SK-N-SH (cell line): Measurements from ENCODE around the gene GAMT.

Source experiments
- CTCF ChIP-seq: fragments of 200-600 bp; sonication (generic); IDR thresholded peaks from 2 replicates; pipeline ENCODE4 v1.6.1; 2017; ENCODE audit warnings: antibody characterized with exemption, mild to moderate bottlenecking, moderate library complexity
- EZH2phosphoT487 ChIP-seq: fragments of 200-600 bp; sonication (generic); IDR thresholded peaks from 2 replicates; pipeline ENCODE4 v1.6.1; 2017; ENCODE audit warnings: low read depth, mixed run types, mild to moderate bottlenecking, antibody characterized with exemption, moderate library complexity, borderline replicate concordance
- FOXM1 ChIP-seq: IDR thresholded peaks from 2 replicates; pipeline ENCODE4 v1.4.0; 2012; ENCODE audit warnings: low read depth, mild to moderate bottlenecking
- MXI1 ChIP-seq: IDR thresholded peaks from 2 replicates; pipeline ENCODE4 v1.6.1; 2012; ENCODE audit warnings: mild to moderate bottlenecking, low read depth, low read length, improper control_type of control experiment
- POLR2AphosphoS5 ChIP-seq: IDR thresholded peaks from 2 replicates; pipeline ENCODE4 v1.6.1; 2012; ENCODE audit warnings: low read depth, low read length
- SIN3A ChIP-seq: IDR thresholded peaks from 2 replicates; pipeline ENCODE4 v1.6.1; 2012; ENCODE audit warnings: low read depth, mild to moderate bottlenecking, low read length, moderate library complexity, borderline replicate concordance
- SMC3 ChIP-seq: IDR thresholded peaks from 2 replicates; pipeline ENCODE4 v1.6.1; 2012; ENCODE audit warnings: low read depth, low read length, improper control_type of control experiment
- TAF1 ChIP-seq: IDR thresholded peaks from 2 replicates; pipeline ENCODE4 v1.6.1; 2012; ENCODE audit warnings: low read depth, mild to moderate bottlenecking, low read length, moderate library complexity, borderline replicate concordance
- USF1 ChIP-seq: IDR thresholded peaks from 2 replicates; pipeline ENCODE4 v1.4.0; 2012; ENCODE audit warnings: low read depth, borderline replicate concordance

GRCh38 chr19:1394252-1395193, 6.8 kb downstream of the GAMT start:
- no peak for TF ChIP-seq MXI1
- TF ChIP-seq POLR2AphosphoS5: no peak
- TF ChIP-seq TAF1: no peak
- TF ChIP-seq SIN3A: no peak
- no peak for TF ChIP-seq FOXM1
- TF ChIP-seq CTCF: no peak
- no peak for TF ChIP-seq EZH2phosphoT487
- TF ChIP-seq USF1: no peak
- no peak for TF ChIP-seq SMC3
